RWPE2 (cell line): Measurements from ENCODE around the gene SHROOM2.
A peak's percentile ranks its signal among the peaks of the same experiment; 100 is the strongest.

ENCODE experiments used
- ATAC-seq: fragments of 200-7000 bp; cut with Tn5 transposase; 3 replicates; pipeline ENCODE4 v1.9.1; 2021; ENCODE audit warnings: low read depth
- DNase-seq: peaks from one replicate; pipeline ENCODE4 v3.0.0-alpha.2; 2020; ENCODE audit warnings: low spot score
- H3K27ac ChIP-seq: fragments of 450-650 bp; 2 replicates; pipeline ENCODE4 v1.5.1; 2017; ENCODE audit warnings: mild to moderate bottlenecking; ENCODE audit not compliant: poor library complexity, severe bottlenecking
- H3K27me3 ChIP-seq: fragments of 250-450 bp; sonication (Bioruptor Pico); 2 replicates; pipeline ENCODE4 v1.5.1; 2021; ENCODE audit warnings: mild to moderate bottlenecking, moderate library complexity; ENCODE audit not compliant: insufficient read depth, poor library complexity, severe bottlenecking
- H3K36me3 ChIP-seq: fragments of 250-450 bp; sonication (Bioruptor Pico); 2 replicates; pipeline ENCODE4 v1.5.1; 2020; ENCODE audit warnings: low read depth, mild to moderate bottlenecking, moderate library complexity
- H3K4me1 ChIP-seq: fragments of 250-450 bp; sonication (Bioruptor Pico); 2 replicates; pipeline ENCODE4 v1.5.1; 2021; ENCODE audit warnings: mild to moderate bottlenecking, moderate library complexity; ENCODE audit not compliant: insufficient read depth, poor library complexity, severe bottlenecking
- H3K4me3 ChIP-seq: fragments of 250-450 bp; sonication (Bioruptor Pico); 2 replicates; pipeline ENCODE4 v1.5.1; 2021; ENCODE audit warnings: mild to moderate bottlenecking, moderate library complexity; ENCODE audit not compliant: severe bottlenecking
- H3K9me3 ChIP-seq: fragments of 250-450 bp; sonication (Bioruptor Pico); 2 replicates; pipeline ENCODE4 v1.5.1; 2021; ENCODE audit warnings: mild to moderate bottlenecking, moderate library complexity; ENCODE audit not compliant: severe bottlenecking
- CTCF ChIP-seq: fragments of 450-650 bp; IDR thresholded peaks from one replicate; pipeline ENCODE4 v1.5.1; 2017; ENCODE audit warnings: mild to moderate bottlenecking, moderate library complexity; ENCODE audit not compliant: poor library complexity, severe bottlenecking

Gene SHROOM2

GRCh38 chrX:9980927-9981326 lies 194.7 kb downstream of the SHROOM2 start:
- Histone ChIP-seq H3K36me3 (no peaks in the 10 kb centered on the region), H3K4me3 (no peak overlapping the region), H3K27me3 (no peaks in the 10 kb centered on the region), H3K4me1 (no peaks in the 10 kb centered on the region), H3K27ac (no peak overlapping the region), H3K9me3 (no peaks in the 10 kb centered on the region)
- no peak for DNase-seq
- no peak for ATAC-seq
- no peak for TF ChIP-seq CTCF

GRCh38 chrX:9983441-9983840 lies 197.2 kb downstream of the SHROOM2 start:
- no peak for DNase-seq
- ATAC-seq = no peak
- Histone ChIP-seq H3K27ac (no peak overlapping the region), H3K36me3 (no peaks in the 10 kb centered on the region), H3K4me1 (no peaks in the 10 kb centered on the region), H3K27me3 (no peaks in the 10 kb centered on the region), H3K4me3 (no peak overlapping the region), H3K9me3 (no peaks in the 10 kb centered on the region)
- no peak for TF ChIP-seq CTCF

GRCh38 chrX:9983846-9984245 lies 197.6 kb downstream of the SHROOM2 start:
- DNase-seq (no peak), ATAC-seq (no peak)
- no peak overlapping the region for H3K4me3 ChIP-seq
- TF ChIP-seq CTCF = no peak
- H3K27ac ChIP-seq = no peak overlapping the region
- no peaks in the 10 kb centered on the region for H3K9me3 ChIP-seq
- H3K27me3 ChIP-seq = no peaks in the 10 kb centered on the region
- H3K36me3 ChIP-seq = no peaks in the 10 kb centered on the region
- no peaks in the 10 kb centered on the region for H3K4me1 ChIP-seq

- H3K4me1 ChIP-seq = no peaks in the 10 kb centered on the region
- H3K9me3 ChIP-seq = no peaks in the 10 kb centered on the region
- ATAC-seq = no peak
- peak; percentile 70 for TF ChIP-seq CTCF
- H3K4me3 ChIP-seq = no peak overlapping the region
- no peak overlapping the region for H3K27ac ChIP-seq
- no peaks in the 10 kb centered on the region for H3K27me3 ChIP-seq
- no peak for DNase-seq
- no peaks in the 10 kb centered on the region for H3K36me3 ChIP-seq
Measured at GRCh38 chrX:9988762-9989161, 202.5 kb downstream of the SHROOM2 start.

GRCh38 chrX:9992061-9992460 lies 205.8 kb downstream of the SHROOM2 start:
- no peak overlapping the region for H3K27ac ChIP-seq
- no peaks in the 10 kb centered on the region for H3K36me3 ChIP-seq
- H3K4me3 ChIP-seq = no peak overlapping the region
- no peak for ATAC-seq
- H3K4me1 ChIP-seq = no peaks in the 10 kb centered on the region
- H3K27me3 ChIP-seq = no peaks in the 10 kb centered on the region
- H3K9me3 ChIP-seq = no peaks in the 10 kb centered on the region
- TF ChIP-seq CTCF = no peak
- no peak for DNase-seq
